Activated T-helper 1 cell treated with Interleukin-2 at 50 U/mL for 16 hours (primary cell): ENCODE measurements around the gene KIAA0825.
"Not testable (repeated sequence)": the region's sequence is repeated elsewhere in the genome, so short reads cannot be mapped to it uniquely, and the experiment has no call there.

Source experiments
- DNase-seq: peaks from one replicate; pipeline ENCODE4 v3.0.0-alpha.2; 2020; ENCODE audit warnings: low read depth

KIAA0825 gene

GRCh38 chr5:94573349-94573748 lies 45.1 kb downstream of the KIAA0825 start:
- not testable (repeated sequence) for DNase-seq

- no peak for DNase-seq
Observed at GRCh38 chr5:94571415-94571814, 47.0 kb downstream of the KIAA0825 start.

- DNase-seq = no peak
Observed at GRCh38 chr5:94564812-94565211, 53.6 kb downstream of the KIAA0825 start.

- DNase-seq = no peak
Observed at GRCh38 chr5:94562327-94562971, 56.0 kb downstream of the KIAA0825 start.

- no peak for DNase-seq
Observed at GRCh38 chr5:94558028-94558427, 60.4 kb downstream of the KIAA0825 start.

GRCh38 chr5:94551858-94552257 lies 66.5 kb downstream of the KIAA0825 start:
- no peak for DNase-seq

GRCh38 chr5:94545870-94546625 lies 72.4 kb downstream of the KIAA0825 start:
- no peak for DNase-seq

- DNase-seq = no peak
Observed at GRCh38 chr5:94544875-94545547, 73.4 kb downstream of the KIAA0825 start.

GRCh38 chr5:94544031-94544650 lies 74.3 kb downstream of the KIAA0825 start:
- DNase-seq = no peak

GRCh38 chr5:94540856-94541494 lies 77.4 kb downstream of the KIAA0825 start:
- no peak for DNase-seq

- DNase-seq = no peak
Observed at GRCh38 chr5:94538260-94538659, 80.1 kb downstream of the KIAA0825 start.

GRCh38 chr5:94526706-94527105 lies 91.7 kb downstream of the KIAA0825 start:
- DNase-seq = no peak

- DNase-seq = no peak
Observed at GRCh38 chr5:94524841-94525697, 93.3 kb downstream of the KIAA0825 start.

GRCh38 chr5:94523018-94523417 lies 95.4 kb downstream of the KIAA0825 start:
- no peak for DNase-seq

GRCh38 chr5:94522117-94522516 lies 96.3 kb downstream of the KIAA0825 start:
- DNase-seq = no peak

- no peak for DNase-seq
Observed at GRCh38 chr5:94517490-94518488, 100.6 kb downstream of the KIAA0825 start.

GRCh38 chr5:94516148-94516547 lies 102.3 kb downstream of the KIAA0825 start:
- DNase-seq = no peak

- DNase-seq = no peak
Observed at GRCh38 chr5:94508461-94509148, 109.8 kb downstream of the KIAA0825 start.

GRCh38 chr5:94505327-94506068 lies 112.9 kb downstream of the KIAA0825 start:
- no peak for DNase-seq
